Spleen (tissue), 11 donors: ENCODE data around the gene CCNB3. TPM values are rescaled to one million over a fixed set of nuclear protein-coding genes. Genes with fewer than 3 reads are reported as not detected.

ENCODE experiments used
- DNase-seq: peaks from one replicate; pipeline ENCODE4 v3.0.0-alpha.2; 2020
- H3K27ac ChIP-seq, 8 donors: fragments of 200-600 bp; sonication (generic) in 7 of 8; 1 replicate in 4 of 8; 2 replicates in 4 of 8; pipeline versions ENCODE4 v1.5.0 to v1.8.0; 2016 to 2021; ENCODE audit warnings: inconsistent platforms in 4 of 8, mild to moderate bottlenecking in 4 of 8, moderate library complexity in 1 of 8
- H3K27me3 ChIP-seq, 7 donors: fragments of 200-600 bp; sonication (generic) in 6 of 7; replicated peaks in 1 of 7; 1 replicate in 4 of 7; 2 replicates in 3 of 7; pipeline versions ENCODE4 v1.5.0 to v1.8.0; 2016 to 2021; ENCODE audit warnings: inconsistent platforms in 3 of 7, mild to moderate bottlenecking in 1 of 7
- H3K36me3 ChIP-seq, 6 donors: fragments of 200-600 bp; sonication (generic) in 5 of 6; 1 replicate in 4 of 6; 2 replicates in 2 of 6; pipeline versions ENCODE4 v1.5.0 to v1.8.0; 2016 to 2021; ENCODE audit warnings: inconsistent platforms in 2 of 6
- H3K4me1 ChIP-seq, 6 donors: fragments of 200-600 bp; sonication (generic) in 5 of 6; 1 replicate in 3 of 6; 2 replicates in 3 of 6; pipeline versions ENCODE4 v1.5.0 to v1.8.0; 2016 to 2021; ENCODE audit warnings: inconsistent platforms in 3 of 6
- H3K4me3 ChIP-seq, 8 donors: fragments of 200-600 bp; sonication (generic) in 7 of 8; 1 replicate in 4 of 8; 2 replicates in 4 of 8; pipeline versions ENCODE4 v1.5.0 to v1.8.0; 2016 to 2021; ENCODE audit warnings: inconsistent platforms in 4 of 8, mild to moderate bottlenecking in 4 of 8, moderate library complexity in 2 of 8
- H3K9me3 ChIP-seq, 8 donors: fragments of 200-600 bp; sonication (generic) in 7 of 8; 1 replicate in 4 of 8; 2 replicates in 4 of 8; pipeline versions ENCODE4 v1.5.0 to v1.8.0; 2016 to 2021; ENCODE audit warnings: inconsistent platforms in 4 of 8
- POLR2A ChIP-seq, 3 donors: fragments of 450-650 bp; IDR thresholded peaks; one replicate each; pipeline ENCODE4 v1.5.1; 2017; ENCODE audit warnings: antibody characterized with exemption in 3 of 3, mild to moderate bottlenecking in 1 of 3
- POLR2AphosphoS5 ChIP-seq, 3 donors: sonication (generic); formaldehyde crosslinking; IDR thresholded peaks; one replicate each; pipeline ENCODE4 v1.5.1; 2017; ENCODE audit warnings: antibody characterized with exemption in 3 of 3
- WGBS, 5 donors: extraction: QIAGEN DNeasy Blood & Tissue Kit in 3 of 5; methylation state at CpG; one replicate each; pipeline versions ENCODE4 v1.1.5 to v1.1.7; 2013 to 2018; 5-methylcytosine and 5-hydroxymethylcytosine counted together
- intact Hi-C: fragments of 100-400 bp; cut with DNase I; formaldehyde crosslinking; loops from one replicate; pipeline ENCODE4 v1.15.0; 2023; ENCODE audit warnings: low total_unique reads
- polyA plus RNA-seq, 3 donors: library from polyadenylated mRNA; stranded (reverse); fragments of 200-250 nt; gene quantifications; one replicate each; pipeline ENCODE4 v1.2.1, GENCODE V29; 2013
- total RNA-seq, 7 donors: library from RNA; depleted of rRNA in 3 of 7; stranded (reverse); fragments of >200 nt in 3 of 7; fragmentation: NEBNext Ultra II Directional in 4 of 7; extraction: Animal tissue kit (Norgen Biotek cat#: 25700) in 4 of 7; gene quantifications; one replicate each; pipeline versions ENCODE4 v1.1.0 to v1.2.1, GENCODE V29; 2016 to 2021
- TF ChIP-seq, protein P1 (sequence below), 11 experiments: fragments of 200-600 bp in 7 of 11; fragments of 450-650 bp in 4 of 11; sonication (generic) in 4 of 11; IDR thresholded peaks in 8 of 11; conservative IDR thresholded peaks in 3 of 11; 1 replicate in 7 of 11; 2 replicates in 4 of 11; pipeline versions ENCODE4 v1.4.0 to v1.8.0; 2016 to 2021; ENCODE audit warnings: antibody characterized with exemption in 11 of 11, inconsistent platforms in 4 of 11, mild to moderate bottlenecking in 1 of 11
- donor health status: healthy with polysubstance abuse.
- donor health status: DM: no; HTN: no; CAD: no; lungs with moderate emphysema.
- donor health status: DM: no; HTN: no; CAD: no.
- donor health status: Bipolar disorder and iron deficiency.
- donor health status: healthy.
- donor health status: DM: no; HTN: no; CAD: no.
- donor health status: DM: yes; HTN: yes; CAD: no.

The CCNB3 gene
- total and polyA plus RNA-seq, 10 donors = 0.20 to 2.1 (median 0.84) TPM

DNA sequence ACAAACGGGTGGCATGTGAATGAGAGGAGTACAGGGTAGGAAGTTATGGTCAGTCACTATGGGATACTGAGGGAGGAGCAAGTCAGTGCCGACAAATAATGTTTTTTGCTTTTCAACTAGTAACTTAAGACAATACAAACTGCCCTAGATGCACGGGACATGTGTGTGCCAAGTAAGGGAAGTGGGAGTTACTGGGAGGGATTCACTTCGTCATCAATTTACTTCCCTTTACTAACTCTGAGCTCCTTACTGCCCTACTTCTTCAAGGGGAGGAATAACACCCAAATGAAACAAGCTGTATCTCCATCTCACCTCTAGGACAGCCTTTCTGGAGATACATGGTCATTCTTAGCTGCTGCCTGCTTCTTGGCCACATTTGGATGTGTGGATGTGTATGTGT is 168.4 kb downstream of the CCNB3 start:
- intact Hi-C loops = no loop called here
- Histone ChIP-seq H3K27ac (no peak overlapping the region), H3K9me3 (no peaks in the 10 kb centered on the region), H3K36me3 (no peaks in the 10 kb centered on the region), H3K4me1 (no peaks in the 10 kb centered on the region), H3K27me3 (no peaks in the 10 kb centered on the region), H3K4me3 (no peak overlapping the region)
- WGBS, 5 donors = 59 to 72% (median 64%) methylated on average over 4 of the region's 4 CpGs
- TF ChIP-seq POLR2AphosphoS5 (IDR thresholded peaks at IDR 0.05) (no peak), POLR2A (IDR thresholded peaks at IDR 0.05) (no peak)
- TF ChIP-seq, protein P1, sequence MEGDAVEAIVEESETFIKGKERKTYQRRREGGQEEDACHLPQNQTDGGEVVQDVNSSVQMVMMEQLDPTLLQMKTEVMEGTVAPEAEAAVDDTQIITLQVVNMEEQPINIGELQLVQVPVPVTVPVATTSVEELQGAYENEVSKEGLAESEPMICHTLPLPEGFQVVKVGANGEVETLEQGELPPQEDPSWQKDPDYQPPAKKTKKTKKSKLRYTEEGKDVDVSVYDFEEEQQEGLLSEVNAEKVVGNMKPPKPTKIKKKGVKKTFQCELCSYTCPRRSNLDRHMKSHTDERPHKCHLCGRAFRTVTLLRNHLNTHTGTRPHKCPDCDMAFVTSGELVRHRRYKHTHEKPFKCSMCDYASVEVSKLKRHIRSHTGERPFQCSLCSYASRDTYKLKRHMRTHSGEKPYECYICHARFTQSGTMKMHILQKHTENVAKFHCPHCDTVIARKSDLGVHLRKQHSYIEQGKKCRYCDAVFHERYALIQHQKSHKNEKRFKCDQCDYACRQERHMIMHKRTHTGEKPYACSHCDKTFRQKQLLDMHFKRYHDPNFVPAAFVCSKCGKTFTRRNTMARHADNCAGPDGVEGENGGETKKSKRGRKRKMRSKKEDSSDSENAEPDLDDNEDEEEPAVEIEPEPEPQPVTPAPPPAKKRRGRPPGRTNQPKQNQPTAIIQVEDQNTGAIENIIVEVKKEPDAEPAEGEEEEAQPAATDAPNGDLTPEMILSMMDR (IDR thresholded peaks at IDR 0.05 in 8 of 11, conservative IDR thresholded peaks at IDR 0.05 in 3 of 11) = no peak
- no peak for DNase-seq

DNA sequence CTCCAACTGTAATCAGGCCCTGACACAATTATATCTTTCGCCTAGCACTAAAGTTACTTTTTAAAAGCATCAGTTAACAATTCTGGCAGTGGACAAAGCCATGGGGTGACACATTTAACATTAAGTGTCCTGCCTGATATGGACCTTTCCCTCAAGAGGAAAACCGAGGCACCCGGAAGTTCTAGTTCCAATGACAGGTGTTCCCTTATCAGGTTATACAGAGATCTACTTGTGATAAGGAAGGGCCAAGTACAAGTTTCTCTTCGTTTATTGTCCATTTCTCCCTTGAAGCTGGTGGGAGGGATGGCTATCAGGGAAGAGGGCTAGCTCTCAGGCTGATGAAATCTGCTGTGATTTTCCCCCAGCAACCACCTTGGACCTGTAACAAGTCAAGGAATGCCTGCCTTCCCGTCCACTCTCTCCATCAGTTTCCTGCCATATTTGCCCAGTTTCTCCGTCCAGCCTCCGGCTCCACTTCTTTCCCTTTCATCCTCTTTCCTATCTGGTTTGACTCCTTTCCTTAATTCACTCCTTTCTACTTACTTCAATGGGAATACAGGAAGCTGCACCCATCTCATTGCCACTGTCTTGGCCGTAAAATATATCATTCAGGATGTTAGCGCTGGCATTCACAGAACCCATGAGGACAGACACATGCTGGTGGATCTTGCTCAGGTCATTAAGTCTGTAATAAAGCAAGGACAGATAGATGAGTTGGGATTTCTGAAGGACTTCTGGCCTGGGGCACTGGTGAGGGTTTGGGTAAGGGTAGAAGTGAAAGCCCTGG is 171.1 kb downstream of the CCNB3 start:
- intact Hi-C loops = no loop called here
- TF ChIP-seq POLR2A (IDR thresholded peaks at IDR 0.05) = no peak
- TF ChIP-seq, protein P1 (IDR thresholded peaks at IDR 0.05 in 8 of 11, conservative IDR thresholded peaks at IDR 0.05 in 3 of 11) = no peak
- no peak for TF ChIP-seq POLR2AphosphoS5 (IDR thresholded peaks at IDR 0.05)
- Histone ChIP-seq H3K4me1 (no peaks in the 10 kb centered on the region), H3K27me3 (peaks cover 0 to 7% (median 0%) of the 10 kb centered on the region in 7 donors), H3K4me3 (no peak overlapping the region), H3K9me3 (no peaks in the 10 kb centered on the region), H3K36me3 (no peaks in the 10 kb centered on the region), H3K27ac (no peak overlapping the region)
- WGBS, 5 donors = 73 to 92% (median 77%) methylated on average over 9 of the region's 9 CpGs
- DNase-seq = no peak

GRCh38 chrX:50381729-50382415 is 177.3 kb downstream of the CCNB3 start:
- WGBS, 5 donors = 71 to 93% (median 84%) methylated on average over 5 of the region's 5 CpGs
- H3K36me3 ChIP-seq = no peaks in the 10 kb centered on the region
- H3K9me3 ChIP-seq = no peaks in the 10 kb centered on the region
- H3K27ac ChIP-seq = no peak overlapping the region
- TF ChIP-seq, protein P1 (IDR thresholded peaks at IDR 0.05 in 8 of 11, conservative IDR thresholded peaks at IDR 0.05 in 3 of 11) = no peak
- no peak for TF ChIP-seq POLR2A (IDR thresholded peaks at IDR 0.05)
- no peaks in the 10 kb centered on the region for H3K4me1 ChIP-seq
- peaks cover 0 to 7% (median 0%) of the 10 kb centered on the region in 7 donors for H3K27me3 ChIP-seq
- H3K4me3 ChIP-seq = no peak overlapping the region
- no peak for DNase-seq
- intact Hi-C loops = no loop called here

- Histone ChIP-seq H3K27me3 (peaks cover 0 to 12% (median 0%) of the 10 kb centered on the region in 7 donors), H3K27ac (no peak overlapping the region), H3K9me3 (no peaks in the 10 kb centered on the region), H3K4me1 (no peaks in the 10 kb centered on the region), H3K4me3 (no peak overlapping the region), H3K36me3 (no peaks in the 10 kb centered on the region)
- intact Hi-C loops = no loop called here
- 53 to 82% (median 74%) methylated on average over 2 of the region's 2 CpGs for WGBS, 5 donors
- TF ChIP-seq, protein P1 (IDR thresholded peaks at IDR 0.05 in 8 of 11, conservative IDR thresholded peaks at IDR 0.05 in 3 of 11) = no peak
- TF ChIP-seq POLR2AphosphoS5 (IDR thresholded peaks at IDR 0.05) (no peak), POLR2A (IDR thresholded peaks at IDR 0.05) (no peak)
- no peak for DNase-seq
These were observed 182.0 kb downstream of the CCNB3 start for GRCh38 chrX:50386520-50386919.
